ENCODE measurements around the gene PLXDC1.

The PLXDC1 gene

DNA sequence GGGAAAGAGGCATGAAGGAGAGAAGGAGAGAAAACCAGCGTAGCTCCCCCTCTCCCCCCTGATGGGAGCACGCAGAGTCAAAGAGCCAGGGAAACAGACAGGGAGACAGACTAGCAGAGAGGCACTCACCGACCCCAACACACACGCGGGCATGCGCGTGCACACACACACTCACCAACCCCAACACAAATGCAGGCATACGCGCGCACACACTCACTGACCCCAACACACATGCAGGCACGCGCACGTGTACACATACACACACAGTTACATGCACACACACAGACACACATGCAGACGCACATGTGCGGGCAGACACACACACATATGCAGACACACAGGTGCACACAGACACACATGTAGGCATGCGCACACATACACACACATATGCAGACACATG, 41.5 kb upstream of the PLXDC1 start:
- H3K36me3 Mint-ChIP-seq (ENCODE audit: low read depth): peaks cover 11% of the 10 kb centered on the region

DNA sequence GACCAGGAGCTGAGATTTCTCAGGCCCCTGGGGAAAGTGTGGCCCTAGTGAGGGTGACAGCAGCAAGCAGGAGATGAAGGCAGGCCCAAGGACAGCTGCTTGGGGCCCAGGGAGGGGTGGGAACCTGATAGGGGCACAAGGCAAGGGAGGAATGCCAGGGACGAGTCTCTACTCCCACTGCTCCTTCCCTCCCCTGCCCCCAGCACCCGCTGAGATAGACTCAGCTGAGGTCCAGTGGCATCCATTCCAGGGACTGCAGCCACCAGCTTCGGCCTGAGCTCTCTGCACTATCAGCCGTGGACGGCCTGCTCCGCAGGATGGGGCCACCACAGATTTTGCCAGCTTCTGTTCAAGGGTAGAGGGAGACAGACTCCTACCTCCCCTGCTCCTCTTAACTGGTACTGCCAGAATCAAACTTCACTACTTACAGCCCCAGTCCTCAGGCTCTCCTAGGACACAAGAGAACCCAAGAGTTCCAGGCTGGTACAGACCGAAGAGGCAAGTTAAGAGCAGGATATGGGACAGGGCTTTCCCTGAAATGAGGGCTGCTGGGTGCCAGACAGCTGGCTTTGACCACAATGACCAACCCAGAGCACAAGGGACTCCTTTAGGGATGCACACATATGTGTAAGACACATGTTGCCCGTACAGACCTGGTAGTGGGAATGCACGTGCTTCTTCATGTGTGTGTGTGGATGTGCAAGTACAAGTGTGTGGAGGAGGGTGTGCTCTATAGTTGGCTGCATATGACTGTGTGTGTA, 40.5 kb upstream of the PLXDC1 start:
- no peak for ATAC-seq
- H3K4me1 Mint-ChIP-seq: peaks cover 10% of the 10 kb centered on the region
- no peaks in the 10 kb centered on the region for H3K27me3 Mint-ChIP-seq

More for the DNA sequence above, 41.5 kb upstream of the PLXDC1 start:
- DNase-seq: no peak
- H3K4me1 Mint-ChIP-seq: peaks cover 10% of the 10 kb centered on the region
- H3K4me3 Mint-ChIP-seq: no peak overlapping the region
- ATAC-seq: no peak
- H3K9me3 Mint-ChIP-seq: no peaks in the 10 kb centered on the region
- H3K27me3 Mint-ChIP-seq: no peaks in the 10 kb centered on the region
- H3K27ac Mint-ChIP-seq: no peak overlapping the region

DNA sequence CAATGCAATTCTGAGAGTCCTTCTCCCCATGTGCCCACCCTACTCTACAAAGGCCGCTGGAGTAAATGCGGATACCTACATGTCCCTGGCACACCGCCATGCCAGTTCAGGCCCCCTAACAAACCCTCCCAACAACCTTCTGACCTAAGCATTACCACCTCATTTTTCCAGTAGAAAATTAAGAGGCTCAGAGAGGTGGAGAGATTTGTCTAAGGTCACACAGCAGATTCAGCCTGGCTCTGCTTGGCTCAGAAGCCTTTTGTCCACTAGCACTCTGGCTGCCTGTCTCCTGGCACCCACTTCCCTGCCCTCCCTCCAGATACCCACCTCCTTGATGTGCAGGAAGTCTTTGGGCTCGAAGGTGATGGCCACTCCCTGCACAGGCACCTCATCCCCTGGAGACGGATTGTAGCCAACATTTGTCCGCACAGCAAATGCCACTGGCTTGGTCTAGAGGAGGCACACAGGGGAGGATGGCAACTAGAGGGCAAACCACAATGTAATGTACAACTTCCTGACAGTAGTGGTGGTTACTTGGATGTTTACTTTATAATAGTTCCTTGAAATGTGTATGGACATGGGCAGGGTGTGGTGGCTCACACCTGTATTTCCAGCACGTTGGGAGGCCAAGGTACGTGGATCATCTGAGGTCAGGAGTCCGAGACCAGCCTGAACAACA, 35.9 kb upstream of the PLXDC1 start:
- Mint-ChIP-seq H3K36me3 (ENCODE audit: low read depth) (peaks cover 17% of the 10 kb centered on the region), H3K4me1 (no peaks in the 10 kb centered on the region), H3K4me3 (no peak overlapping the region), H3K27me3 (no peaks in the 10 kb centered on the region), H3K9me3 (no peaks in the 10 kb centered on the region), H3K27ac (no peak overlapping the region)
- ATAC-seq: no peak
- no peak for DNase-seq

More for the DNA sequence above, 40.5 kb upstream of the PLXDC1 start:
- Mint-ChIP-seq H3K27ac (no peak overlapping the region), H3K36me3 (ENCODE audit: low read depth) (peaks cover 11% of the 10 kb centered on the region), H3K4me3 (no peak overlapping the region), H3K9me3 (no peaks in the 10 kb centered on the region)
- no peak for DNase-seq

DNA sequence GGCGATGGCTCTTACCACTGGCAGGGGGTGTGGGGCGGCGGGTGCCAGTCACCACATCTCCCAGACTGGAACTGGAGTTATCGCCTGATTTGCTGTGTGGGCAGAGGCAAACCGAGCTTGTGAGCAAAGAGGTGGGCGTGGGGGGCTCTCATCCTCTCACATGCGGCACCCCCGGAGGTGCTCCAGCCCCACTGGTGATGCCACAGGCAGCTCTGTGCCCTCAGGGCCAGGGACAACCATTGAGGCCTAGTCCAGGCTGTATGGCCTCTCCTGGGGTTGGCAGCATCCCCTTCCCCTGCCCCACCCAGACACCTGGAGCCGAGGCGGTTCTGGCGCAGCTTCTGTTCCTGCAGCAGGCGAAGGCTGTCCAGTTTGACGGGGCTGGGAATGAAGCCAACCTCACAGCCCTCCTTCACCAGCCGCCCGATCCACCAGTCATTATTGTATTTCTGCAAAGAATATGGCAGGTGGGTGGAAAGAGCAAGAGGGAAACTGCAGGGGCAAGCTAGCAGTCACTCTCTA, 35.1 kb upstream of the PLXDC1 start:
- Mint-ChIP-seq H3K9me3 (no peaks in the 10 kb centered on the region), H3K4me1 (no peaks in the 10 kb centered on the region), H3K27ac (no peak overlapping the region), H3K4me3 (no peak overlapping the region), H3K27me3 (no peaks in the 10 kb centered on the region), H3K36me3 (ENCODE audit: low read depth) (peaks cover 16% of the 10 kb centered on the region)
- DNase-seq: no peak
- ATAC-seq: no peak

DNA sequence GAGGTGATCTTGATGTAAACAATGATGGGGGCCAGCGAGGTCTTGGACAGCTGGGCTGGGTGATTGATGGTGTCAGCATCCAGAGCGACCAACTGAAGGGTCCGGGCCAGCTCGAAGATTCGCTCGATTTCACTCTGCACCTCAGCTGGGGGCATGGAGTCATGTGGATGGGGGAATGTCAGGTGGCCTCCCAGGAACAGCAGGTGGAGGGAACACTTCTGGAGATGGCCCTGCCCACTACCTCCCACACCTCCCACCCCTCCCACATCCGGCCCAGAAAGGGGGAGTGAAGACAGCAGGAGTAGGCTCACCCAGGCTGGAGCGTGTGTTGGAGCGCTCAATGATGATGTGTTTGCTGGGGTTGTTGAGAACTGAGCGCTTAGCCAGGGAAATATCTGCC, 32.3 kb upstream of the PLXDC1 start:
- Mint-ChIP-seq H3K27me3 (no peaks in the 10 kb centered on the region), H3K4me3 (no peak overlapping the region), H3K9me3 (no peaks in the 10 kb centered on the region), H3K27ac (no peak overlapping the region), H3K4me1 (no peaks in the 10 kb centered on the region), H3K36me3 (ENCODE audit: low read depth) (peaks cover 16% of the 10 kb centered on the region)
- DNase-seq: no peak
- ATAC-seq: no peak

DNA sequence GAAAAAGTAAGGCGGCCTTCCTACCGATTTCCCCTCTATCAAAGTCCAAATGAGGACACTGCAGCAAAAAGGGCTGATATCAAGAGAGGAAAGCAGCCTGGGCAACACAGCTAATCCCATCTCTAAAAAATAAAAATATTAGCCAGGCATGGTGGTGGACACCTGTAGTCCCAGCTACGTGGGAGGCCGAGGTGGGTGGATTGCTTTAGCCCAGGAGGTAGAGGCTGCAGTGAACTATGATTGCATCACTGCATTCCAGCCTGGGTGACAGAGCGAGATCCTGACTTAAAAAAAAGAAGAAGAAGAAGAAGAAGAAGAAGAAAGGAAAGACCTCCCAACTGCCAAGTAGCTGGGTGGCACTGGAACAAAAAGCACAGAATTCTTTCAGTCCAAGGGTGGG, 31.6 kb upstream of the PLXDC1 start:
- Mint-ChIP-seq H3K27ac (no peak overlapping the region), H3K27me3 (no peaks in the 10 kb centered on the region), H3K4me1 (no peaks in the 10 kb centered on the region), H3K9me3 (no peaks in the 10 kb centered on the region), H3K36me3 (ENCODE audit: low read depth) (peaks cover 15% of the 10 kb centered on the region), H3K4me3 (no peak overlapping the region)
- no peak for ATAC-seq
- no peak for DNase-seq

DNA sequence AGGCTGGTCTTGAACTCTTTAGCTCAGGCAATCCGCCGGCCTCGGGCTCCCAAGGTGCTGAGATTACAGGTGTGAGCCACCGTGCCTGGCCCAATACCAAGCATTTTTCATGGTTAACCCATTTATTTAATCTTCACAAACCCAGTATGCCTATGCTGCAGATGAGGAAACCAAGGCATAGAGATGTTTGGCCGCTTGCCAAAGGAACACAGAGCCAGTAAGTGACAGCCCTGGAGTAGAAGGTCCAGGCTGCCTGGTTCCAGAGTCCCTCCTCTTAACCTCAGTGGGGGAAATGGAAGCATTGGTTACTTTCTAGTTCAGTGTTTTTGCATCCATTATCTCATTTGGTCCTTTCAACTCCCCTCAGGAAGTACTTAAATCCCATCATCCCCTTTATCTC, 29.9 kb upstream of the PLXDC1 start:
- H3K4me3 Mint-ChIP-seq: no peak overlapping the region
- no peak for ATAC-seq
- H3K27ac Mint-ChIP-seq: no peak overlapping the region
- H3K36me3 Mint-ChIP-seq (ENCODE audit: low read depth): peaks cover 21% of the 10 kb centered on the region
- no peaks in the 10 kb centered on the region for H3K27me3 Mint-ChIP-seq
- no peaks in the 10 kb centered on the region for H3K9me3 Mint-ChIP-seq
- no peak for DNase-seq
- no peaks in the 10 kb centered on the region for H3K4me1 Mint-ChIP-seq

DNA sequence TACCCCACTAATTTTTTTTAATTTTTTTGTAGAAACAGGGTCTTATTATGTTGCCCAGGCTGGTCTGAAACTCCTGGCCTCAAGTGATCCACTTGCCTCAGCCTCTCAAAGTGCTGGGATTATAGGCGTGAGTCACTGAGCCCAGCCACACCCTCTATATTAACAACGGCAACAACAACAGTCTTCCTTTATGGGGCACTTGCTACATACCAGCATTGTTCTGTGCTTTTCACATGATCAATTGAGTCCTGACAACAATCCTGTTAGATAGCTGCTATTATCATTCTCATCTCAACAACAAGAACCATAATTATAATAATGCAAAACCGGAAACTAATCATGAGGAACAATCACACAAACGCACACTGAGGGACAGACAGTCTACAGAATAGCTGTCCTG, 27.1 kb upstream of the PLXDC1 start:
- H3K36me3 Mint-ChIP-seq (ENCODE audit: low read depth): peaks cover 13% of the 10 kb centered on the region
- no peak overlapping the region for H3K4me3 Mint-ChIP-seq
- no peaks in the 10 kb centered on the region for H3K9me3 Mint-ChIP-seq
- H3K4me1 Mint-ChIP-seq: peaks cover 2% of the 10 kb centered on the region
- no peak overlapping the region for H3K27ac Mint-ChIP-seq
- DNase-seq (no peak), ATAC-seq (no peak)
- no peaks in the 10 kb centered on the region for H3K27me3 Mint-ChIP-seq

DNA sequence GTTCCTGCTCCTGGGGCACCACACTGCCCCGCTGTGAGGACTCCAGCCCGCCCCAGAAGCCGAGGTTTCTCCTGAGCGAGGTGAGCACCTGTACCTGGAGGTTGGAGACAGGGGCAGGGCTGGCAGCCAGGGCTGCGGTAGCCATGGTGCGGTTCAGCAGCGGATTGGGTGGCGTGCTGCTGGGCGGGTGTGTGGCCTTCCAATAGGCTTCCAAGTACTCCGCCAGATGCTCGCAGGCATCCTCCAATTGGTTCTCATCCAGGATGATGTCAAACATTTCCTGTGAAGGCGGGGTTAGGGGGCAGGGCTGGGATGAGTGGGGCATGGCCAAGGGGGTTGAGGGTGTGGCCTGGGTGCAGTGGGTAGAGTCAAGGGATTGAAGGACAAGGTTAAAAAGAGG, 25.8 kb upstream of the PLXDC1 start:
- no peak overlapping the region for H3K27ac Mint-ChIP-seq
- H3K36me3 Mint-ChIP-seq (ENCODE audit: low read depth): peaks cover 8% of the 10 kb centered on the region
- no peaks in the 10 kb centered on the region for H3K27me3 Mint-ChIP-seq
- peak; percentile 31 for ATAC-seq
- H3K4me3 Mint-ChIP-seq: no peak overlapping the region
- no peaks in the 10 kb centered on the region for H3K9me3 Mint-ChIP-seq
- no peak for DNase-seq
- peaks cover 12% of the 10 kb centered on the region for H3K4me1 Mint-ChIP-seq

DNA sequence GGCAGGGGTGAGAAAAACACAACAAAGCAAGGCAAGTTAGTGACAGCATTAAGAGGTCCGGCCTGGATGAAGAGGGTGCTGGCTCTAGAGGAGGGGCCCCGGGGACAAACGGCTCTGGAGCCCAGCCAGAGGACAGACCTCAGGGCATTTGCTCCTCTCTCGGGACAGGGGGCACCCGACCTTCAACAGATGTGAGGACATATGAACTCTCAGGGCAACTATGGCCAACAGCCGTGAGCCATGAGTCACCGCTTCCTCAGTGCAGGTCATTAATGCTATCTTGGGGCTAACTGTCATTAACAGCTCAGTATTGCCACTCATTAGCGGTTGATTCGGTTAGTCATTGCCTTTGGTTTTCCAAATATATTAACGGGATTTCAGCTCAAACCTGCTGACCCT, 24.3 kb upstream of the PLXDC1 start:
- no peak overlapping the region for H3K4me3 Mint-ChIP-seq
- ATAC-seq (no peak), DNase-seq (no peak)
- H3K4me1 Mint-ChIP-seq: peaks cover 13% of the 10 kb centered on the region
- no peaks in the 10 kb centered on the region for H3K9me3 Mint-ChIP-seq
- H3K27me3 Mint-ChIP-seq: no peaks in the 10 kb centered on the region
- peaks cover 8% of the 10 kb centered on the region for H3K36me3 Mint-ChIP-seq (ENCODE audit: low read depth)
- no peak overlapping the region for H3K27ac Mint-ChIP-seq

DNA sequence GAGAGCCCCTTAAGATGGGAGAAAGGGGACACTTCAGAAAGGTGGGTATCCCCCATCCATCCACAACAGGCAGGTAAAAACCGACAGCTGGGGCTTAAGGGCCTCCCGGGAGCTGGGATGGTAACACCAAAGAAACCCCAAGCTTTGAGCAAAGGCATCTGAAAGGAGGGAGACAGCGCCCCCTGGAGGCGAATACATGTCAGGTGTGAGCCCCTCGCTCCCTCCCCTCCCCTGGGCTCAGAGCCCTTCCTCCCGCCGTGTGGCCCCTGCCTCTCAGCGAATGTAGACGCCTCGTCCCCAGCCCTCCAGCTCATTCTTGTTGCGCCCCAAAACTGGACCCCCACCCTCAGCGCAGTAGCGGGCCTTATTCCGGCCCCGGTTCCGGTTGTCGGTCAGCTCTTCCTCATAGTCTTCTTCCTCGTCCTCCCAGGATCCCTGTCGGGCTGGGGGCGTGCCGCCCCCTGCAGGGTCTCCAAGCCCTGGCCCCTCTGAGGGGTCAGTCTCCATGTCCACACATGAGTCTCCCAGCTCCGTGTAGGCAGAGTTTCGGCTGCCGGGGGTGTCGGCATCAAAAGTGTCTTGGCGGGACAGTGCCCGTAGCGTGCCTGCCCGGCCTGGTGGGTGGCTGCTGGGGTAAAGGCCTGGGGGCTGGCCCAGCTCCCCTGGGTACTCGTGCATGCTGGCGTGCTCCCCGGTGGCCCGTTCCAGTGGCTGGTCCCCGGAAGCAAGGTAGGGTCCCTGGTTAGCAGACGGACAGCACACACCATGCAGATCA, 23.7 kb upstream of the PLXDC1 start:
- peaks cover 8% of the 10 kb centered on the region for H3K36me3 Mint-ChIP-seq (ENCODE audit: low read depth)
- H3K4me1 Mint-ChIP-seq: peaks cover 13% of the 10 kb centered on the region
- H3K27ac Mint-ChIP-seq: no peak overlapping the region
- H3K27me3 Mint-ChIP-seq: no peaks in the 10 kb centered on the region
- no peak overlapping the region for H3K4me3 Mint-ChIP-seq
- ATAC-seq (peak; percentile 67), DNase-seq (peak; percentile 81)
- no peaks in the 10 kb centered on the region for H3K9me3 Mint-ChIP-seq

DNA sequence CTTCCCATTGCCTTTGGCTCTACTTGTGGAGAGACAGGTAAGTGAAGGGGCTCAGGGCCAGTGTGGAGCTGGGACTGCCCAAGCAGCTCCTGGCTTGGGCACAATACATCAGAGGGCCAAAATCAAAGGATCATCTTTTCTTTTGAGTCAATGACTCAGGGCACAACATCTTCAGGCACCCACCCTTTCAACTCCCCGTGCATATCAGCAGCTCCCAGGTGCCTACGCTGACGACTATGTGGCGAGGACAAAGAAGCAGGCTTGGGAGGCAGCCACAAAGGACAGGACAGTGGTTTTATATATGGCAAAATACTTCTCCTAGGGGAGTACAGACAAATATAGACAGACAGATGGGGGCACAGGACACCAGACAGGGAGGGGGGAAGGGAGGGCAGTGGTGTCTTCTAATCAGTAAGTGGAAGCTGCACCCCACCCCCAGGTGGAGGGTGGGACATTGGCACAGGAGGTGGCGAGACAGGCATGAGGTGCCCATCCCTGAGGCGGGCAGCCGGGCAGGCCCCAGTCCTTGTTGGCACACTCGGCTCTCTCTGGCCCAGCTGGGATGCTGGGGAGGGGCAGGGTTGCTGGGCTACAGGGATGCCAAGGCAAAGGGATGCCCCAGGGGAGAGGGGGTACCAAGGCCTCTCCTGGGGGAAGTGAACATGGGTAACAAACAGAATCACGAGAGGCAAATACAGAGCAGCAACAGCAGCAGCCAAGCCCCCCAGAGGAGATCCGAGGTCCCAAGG, 22.3 kb upstream of the PLXDC1 start:
- Mint-ChIP-seq H3K4me1 (peaks cover 13% of the 10 kb centered on the region), H3K4me3 (no peak overlapping the region), H3K27me3 (peaks cover 3% of the 10 kb centered on the region), H3K36me3 (ENCODE audit: low read depth) (peaks cover 8% of the 10 kb centered on the region), H3K27ac (no peak overlapping the region), H3K9me3 (no peaks in the 10 kb centered on the region)
- ATAC-seq (no peak), DNase-seq (no peak)

DNA sequence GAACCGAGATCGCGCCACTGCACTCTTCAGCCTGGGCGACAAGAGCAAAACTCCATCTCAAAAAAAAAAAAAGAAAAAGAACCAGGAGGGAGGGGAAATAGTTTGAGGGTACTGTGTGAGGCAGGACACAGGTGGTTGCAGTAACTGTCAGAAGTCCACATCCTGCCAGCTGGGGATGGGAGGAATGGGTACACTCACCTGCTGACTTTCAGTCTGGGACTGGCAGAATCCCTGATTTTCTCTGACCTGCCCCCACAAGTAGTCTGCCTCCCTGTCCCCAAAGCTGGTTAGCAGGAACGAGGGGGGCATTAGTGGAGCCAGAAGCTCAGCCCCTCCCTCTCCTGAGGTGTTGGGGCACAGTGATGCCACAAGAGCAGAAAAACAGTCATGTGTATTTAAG, 21.6 kb upstream of the PLXDC1 start:
- DNase-seq (no peak), ATAC-seq (no peak)
- H3K36me3 Mint-ChIP-seq (ENCODE audit: low read depth): peaks cover 8% of the 10 kb centered on the region
- no peak overlapping the region for H3K4me3 Mint-ChIP-seq
- H3K27ac Mint-ChIP-seq: no peak overlapping the region
- H3K27me3 Mint-ChIP-seq: peaks cover 5% of the 10 kb centered on the region
- H3K9me3 Mint-ChIP-seq: no peaks in the 10 kb centered on the region
- peaks cover 13% of the 10 kb centered on the region for H3K4me1 Mint-ChIP-seq

DNA sequence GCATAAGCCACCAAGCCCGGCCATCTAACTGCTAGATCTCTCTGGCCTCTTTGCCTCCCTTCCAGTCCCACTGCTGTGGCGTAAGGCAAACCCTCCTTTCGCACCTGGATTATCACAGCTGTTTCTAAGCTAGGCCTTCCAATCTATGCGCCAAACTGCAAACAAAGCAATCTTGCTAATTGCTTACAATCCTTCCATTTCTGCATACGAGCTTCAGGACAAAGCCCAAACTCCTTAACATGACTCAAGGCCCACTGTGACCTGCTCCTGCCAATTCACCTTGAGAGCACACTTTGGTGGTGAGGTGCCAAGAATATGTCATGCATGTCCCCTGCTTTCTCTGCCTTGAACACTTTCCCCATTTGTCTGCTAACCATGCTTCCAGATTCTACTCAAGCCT, 20.5 kb upstream of the PLXDC1 start:
- Mint-ChIP-seq H3K36me3 (ENCODE audit: low read depth) (peaks cover 3% of the 10 kb centered on the region), H3K4me3 (no peak overlapping the region), H3K27me3 (peaks cover 7% of the 10 kb centered on the region), H3K27ac (no peak overlapping the region), H3K9me3 (no peaks in the 10 kb centered on the region), H3K4me1 (peaks cover 21% of the 10 kb centered on the region)
- DNase-seq (no peak), ATAC-seq (no peak)

Measured in activated naive CD8-positive, alpha-beta T cell treated with anti-CD3 and anti-CD28 coated beads, Interleukin-2, amount 50 U/mL, for 24 hours (primary cell).